ENCODE data around the gene PPIF. TPM values are rescaled to one million over a fixed set of nuclear protein-coding genes. Genes with fewer than 3 reads are reported as not detected.

PPIF gene
- total and polyA plus RNA-seq, 4 experiments from 2014 or later = 10.6 to 33.7 (median 19.7) TPM

- H3K36me3 ChIP-seq (ENCODE audit: insufficient read depth, low read length) = peaks cover 55% of the 10 kb centered on the region
- no peak overlapping the region for H3K27ac ChIP-seq (ENCODE audit: low read depth, low read length)
- Mint-ChIP-seq H3K27me3 (no peaks in the 10 kb centered on the region), H3K9me3 (no peaks in the 10 kb centered on the region), H3K27ac (no peak overlapping the region), H3K4me1 (peaks cover 14 to 49% (median 26%) of the 10 kb centered on the region in 4 donors), H3K4me3 (no peak overlapping the region), H3K36me3 (peaks cover 65 to 76% of the 10 kb centered on the region in 2 donors)
- H3K4me1 ChIP-seq (ENCODE audit: insufficient read depth, low read length) = peaks cover 25% of the 10 kb centered on the region
- no peaks in the 10 kb centered on the region for H3K27me3 ChIP-seq (ENCODE audit: insufficient read depth, low read length)
- POLR2A ChIA-PET (ENCODE audit: partially characterized antibody) = interaction anchor here (0.9 to 1.6 kb wide), 2 partner anchors 10 to 92 kb away, joined by 3 read pairs; no protein-coding TSS in a partner anchor
- CTCF ChIA-PET (ENCODE audit: partially characterized antibody) = no interaction called here
- intact Hi-C loops (cut with micrococcal nuclease) = no loop called here
- no peak for DNase-seq
- no peak overlapping the region for H3K4me3 ChIP-seq (ENCODE audit: low read length in 2 of 2)
- H3K9me3 ChIP-seq (ENCODE audit: control insufficient read depth in 1 of 2, low read length in 2 of 2) = no peaks in the 10 kb centered on the region
Observed at GRCh38 chr10:79352035-79352877, 5.0 kb downstream of the PPIF start.

- intact Hi-C loops (cut with micrococcal nuclease) = no loop called here
- no peaks in the 10 kb centered on the region for H3K9me3 Mint-ChIP-seq
- H3K27ac Mint-ChIP-seq = no peak overlapping the region
- H3K27me3 Mint-ChIP-seq = no peaks in the 10 kb centered on the region
- H3K36me3 ChIP-seq (ENCODE audit: insufficient read depth, low read length) = peaks cover 55% of the 10 kb centered on the region
- no peak for DNase-seq
- H3K9me3 ChIP-seq (ENCODE audit: control insufficient read depth in 1 of 2, low read length in 2 of 2) = no peaks in the 10 kb centered on the region
- H3K4me1 Mint-ChIP-seq = peaks cover 14 to 46% (median 26%) of the 10 kb centered on the region in 4 donors
- peaks cover 71 to 76% of the 10 kb centered on the region in 2 donors for H3K36me3 Mint-ChIP-seq
- no peak overlapping the region for H3K27ac ChIP-seq (ENCODE audit: low read depth, low read length)
- H3K4me1 ChIP-seq (ENCODE audit: insufficient read depth, low read length) = peaks cover 21% of the 10 kb centered on the region
- no peak overlapping the region for H3K4me3 Mint-ChIP-seq
- no peak overlapping the region for H3K4me3 ChIP-seq (ENCODE audit: low read length in 2 of 2)
- ChIA-PET CTCF (ENCODE audit: partially characterized antibody) (interaction anchor here (2.3 kb wide), 1 partner anchor 9 kb away, joined by 7 read pairs; no protein-coding TSS in a partner anchor), POLR2A (ENCODE audit: partially characterized antibody) (interaction anchor here (0.9 kb wide), 1 partner anchor 11 kb away, joined by 3 read pairs; no protein-coding TSS in a partner anchor)
- H3K27me3 ChIP-seq (ENCODE audit: insufficient read depth, low read length) = no peaks in the 10 kb centered on the region
Observed at GRCh38 chr10:79353000-79353406, 5.7 kb downstream of the PPIF start.

GRCh38 chr10:79353726-79354125, 6.5 kb downstream of the PPIF start:
- Histone ChIP-seq H3K27ac (ENCODE audit: low read depth, low read length) (no peak overlapping the region), H3K27me3 (ENCODE audit: insufficient read depth, low read length) (no peaks in the 10 kb centered on the region), H3K4me3 (ENCODE audit: low read length in 2 of 2) (no peak overlapping the region), H3K36me3 (ENCODE audit: insufficient read depth, low read length) (peaks cover 51% of the 10 kb centered on the region), H3K9me3 (ENCODE audit: control insufficient read depth in 1 of 2, low read length in 2 of 2) (no peaks in the 10 kb centered on the region), H3K4me1 (ENCODE audit: insufficient read depth, low read length) (peaks cover 14% of the 10 kb centered on the region)
- ChIA-PET CTCF (ENCODE audit: partially characterized antibody) (interaction anchor here (1.0 to 2.3 kb wide), 2 partner anchors 10 to 61 kb away, joined by 3 to 7 read pairs; no protein-coding TSS in a partner anchor), POLR2A (ENCODE audit: partially characterized antibody) (no interaction called here)
- Mint-ChIP-seq H3K4me1 (peaks cover 9 to 39% (median 20%) of the 10 kb centered on the region in 4 donors), H3K27ac (no peak overlapping the region), H3K9me3 (no peaks in the 10 kb centered on the region), H3K4me3 (no peak overlapping the region), H3K27me3 (no peaks in the 10 kb centered on the region), H3K36me3 (peaks cover 74 to 75% of the 10 kb centered on the region in 2 donors)
- no peak for DNase-seq
- intact Hi-C loops (cut with micrococcal nuclease) = no loop called here

GRCh38 chr10:79354141-79354540, 6.9 kb downstream of the PPIF start:
- Histone ChIP-seq H3K27me3 (ENCODE audit: insufficient read depth, low read length) (no peaks in the 10 kb centered on the region), H3K4me1 (ENCODE audit: insufficient read depth, low read length) (peaks cover 10% of the 10 kb centered on the region), H3K36me3 (ENCODE audit: insufficient read depth, low read length) (peaks cover 48% of the 10 kb centered on the region), H3K9me3 (ENCODE audit: control insufficient read depth in 1 of 2, low read length in 2 of 2) (no peaks in the 10 kb centered on the region), H3K4me3 (ENCODE audit: low read length in 2 of 2) (no peak overlapping the region), H3K27ac (ENCODE audit: low read depth, low read length) (no peak overlapping the region)
- Mint-ChIP-seq H3K36me3 (peaks cover 74 to 76% of the 10 kb centered on the region in 2 donors), H3K27me3 (no peaks in the 10 kb centered on the region), H3K9me3 (no peaks in the 10 kb centered on the region), H3K4me3 (no peak overlapping the region), H3K27ac (peak overlapping the region in 1 of 7 donors; percentile 3), H3K4me1 (peaks cover 7 to 35% (median 16%) of the 10 kb centered on the region in 4 donors)
- ChIA-PET POLR2A (ENCODE audit: partially characterized antibody) (no interaction called here), CTCF (ENCODE audit: partially characterized antibody) (interaction anchor here (1.0 to 2.3 kb wide), 2 partner anchors 10 to 61 kb away, joined by 3 to 7 read pairs; no protein-coding TSS in a partner anchor)
- DNase-seq = no peak
- intact Hi-C loops (cut with micrococcal nuclease) = no loop called here

GRCh38 chr10:79354615-79355014, 7.3 kb downstream of the PPIF start:
- H3K27ac ChIP-seq (ENCODE audit: low read depth, low read length) = no peak overlapping the region
- intact Hi-C loops (cut with micrococcal nuclease) = no loop called here
- ChIA-PET CTCF (ENCODE audit: partially characterized antibody) (interaction anchor here (1.0 to 2.3 kb wide), 2 partner anchors 10 to 62 kb away, joined by 3 to 7 read pairs; no protein-coding TSS in a partner anchor), POLR2A (ENCODE audit: partially characterized antibody) (no interaction called here)
- peaks cover 5% of the 10 kb centered on the region for H3K4me1 ChIP-seq (ENCODE audit: insufficient read depth, low read length)
- no peaks in the 10 kb centered on the region for H3K9me3 ChIP-seq (ENCODE audit: control insufficient read depth in 1 of 2, low read length in 2 of 2)
- H3K36me3 ChIP-seq (ENCODE audit: insufficient read depth, low read length) = peaks cover 43% of the 10 kb centered on the region
- Mint-ChIP-seq H3K4me1 (peaks cover 7 to 30% (median 13%) of the 10 kb centered on the region in 4 donors), H3K27me3 (no peaks in the 10 kb centered on the region), H3K4me3 (no peak overlapping the region), H3K36me3 (peaks cover 71 to 72% of the 10 kb centered on the region in 2 donors), H3K27ac (peak overlapping the region in 2 of 7 donors; percentile 9 to 66), H3K9me3 (no peaks in the 10 kb centered on the region)
- no peaks in the 10 kb centered on the region for H3K27me3 ChIP-seq (ENCODE audit: insufficient read depth, low read length)
- no peak for DNase-seq
- H3K4me3 ChIP-seq (ENCODE audit: low read length in 2 of 2) = no peak overlapping the region

GRCh38 chr10:79355420-79356017, 8.2 kb downstream of the PPIF start:
- Histone ChIP-seq H3K27me3 (ENCODE audit: insufficient read depth, low read length) (no peaks in the 10 kb centered on the region), H3K4me3 (ENCODE audit: low read length in 2 of 2) (no peak overlapping the region), H3K36me3 (ENCODE audit: insufficient read depth, low read length) (peaks cover 34% of the 10 kb centered on the region), H3K9me3 (ENCODE audit: control insufficient read depth in 1 of 2, low read length in 2 of 2) (no peaks in the 10 kb centered on the region), H3K4me1 (ENCODE audit: insufficient read depth, low read length) (no peaks in the 10 kb centered on the region), H3K27ac (ENCODE audit: low read depth, low read length) (no peak overlapping the region)
- CTCF ChIA-PET (ENCODE audit: partially characterized antibody) = interaction anchor here (2.3 kb wide), 1 partner anchor 11 kb away, joined by 7 read pairs; no protein-coding TSS in a partner anchor
- Mint-ChIP-seq H3K36me3 (peaks cover 64% of the 10 kb centered on the region in 2 donors), H3K4me1 (peaks cover 3 to 28% (median 11%) of the 10 kb centered on the region in 4 donors), H3K27me3 (no peaks in the 10 kb centered on the region), H3K4me3 (no peak overlapping the region), H3K9me3 (peaks cover 0 to 1% (median 0%) of the 10 kb centered on the region in 8 donors), H3K27ac (peak overlapping the region in 2 of 7 donors; percentile 9 to 75)
- intact Hi-C loops (cut with micrococcal nuclease) = no loop called here
- no peak for DNase-seq
- POLR2A ChIA-PET (ENCODE audit: partially characterized antibody) = no interaction called here

GRCh38 chr10:79356104-79356503, 8.8 kb downstream of the PPIF start:
- POLR2A ChIA-PET (ENCODE audit: partially characterized antibody) = no interaction called here
- H3K36me3 Mint-ChIP-seq = peaks cover 59 to 61% of the 10 kb centered on the region in 2 donors
- peaks cover 0 to 4% (median 0%) of the 10 kb centered on the region in 8 donors for H3K9me3 Mint-ChIP-seq
- Histone ChIP-seq H3K27me3 (ENCODE audit: insufficient read depth, low read length) (no peaks in the 10 kb centered on the region), H3K4me3 (ENCODE audit: low read length in 2 of 2) (no peak overlapping the region), H3K9me3 (ENCODE audit: control insufficient read depth in 1 of 2, low read length in 2 of 2) (no peaks in the 10 kb centered on the region), H3K36me3 (ENCODE audit: insufficient read depth, low read length) (peaks cover 28% of the 10 kb centered on the region), H3K4me1 (ENCODE audit: insufficient read depth, low read length) (peaks cover under 1% of the 10 kb centered on the region), H3K27ac (ENCODE audit: low read depth, low read length) (no peak overlapping the region)
- CTCF ChIA-PET (ENCODE audit: partially characterized antibody) = no interaction called here
- intact Hi-C loops (cut with micrococcal nuclease) = no loop called here
- no peak for DNase-seq
- peaks cover 4 to 32% (median 16%) of the 10 kb centered on the region in 4 donors for H3K4me1 Mint-ChIP-seq
- no peaks in the 10 kb centered on the region for H3K27me3 Mint-ChIP-seq
- no peak overlapping the region for H3K4me3 Mint-ChIP-seq
- H3K27ac Mint-ChIP-seq = peak overlapping the region in 2 of 7 donors; percentile 52 to 75

Measured in CD4-positive, alpha-beta memory T cell (primary cell).